Measurements from ENCODE around the gene DNAI1. TPM values are rescaled to one million over a fixed set of nuclear protein-coding genes. Genes with fewer than 3 reads are reported as not detected.

The DNAI1 gene
- total RNA-seq, 1 experiment from 2014 or later, result 1.1 TPM

DNA sequence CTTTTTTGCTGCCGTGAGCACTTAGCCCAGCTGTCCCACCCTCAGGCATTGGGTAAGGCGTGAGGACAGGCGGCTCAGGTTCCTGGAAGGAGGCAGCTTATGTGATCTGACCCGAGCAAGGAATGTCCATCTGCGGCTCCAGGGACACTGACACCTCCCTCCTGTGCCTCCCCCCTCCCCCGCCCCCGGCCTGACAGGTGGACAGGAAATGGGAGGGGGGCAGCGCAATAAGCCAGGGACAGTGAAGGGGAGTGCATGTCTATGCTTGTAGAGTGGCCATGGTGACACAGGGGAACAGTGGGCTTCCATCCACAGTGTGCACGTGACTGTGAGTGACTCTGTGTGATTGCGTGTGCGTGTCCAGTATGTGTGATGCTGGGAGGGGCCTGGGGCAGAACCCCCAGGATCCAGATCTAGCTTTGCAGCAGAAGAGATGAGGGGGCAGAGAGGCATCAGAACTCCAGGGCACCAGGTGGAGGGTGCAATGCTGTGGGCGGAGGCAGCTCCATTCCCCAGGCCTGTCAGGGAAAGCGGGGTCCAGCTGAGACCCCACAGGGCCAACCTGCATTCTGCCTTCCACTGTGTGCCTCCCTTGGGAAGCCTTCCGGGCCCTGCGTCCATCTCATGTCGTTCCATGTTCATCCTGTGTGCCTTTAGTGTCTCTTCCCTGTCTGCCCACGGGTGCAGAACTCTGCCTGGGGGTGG is 100.5 kb downstream of the DNAI1 start:
- Histone ChIP-seq H3K36me3 (ENCODE audit: control insufficient read depth in 1 of 2, insufficient read depth in 2 of 2, low read length in 2 of 2) (no peaks in the 10 kb centered on the region), H2AFZ (ENCODE audit: low read depth, low read length, poor library complexity, severe bottlenecking) (no peak overlapping the region), H3K4me3 (replicated peaks in 1 of 2; ENCODE audit: low read depth in 1 of 2, low read length in 2 of 2) (no peak overlapping the region), H3K9me3 (ENCODE audit: control insufficient read depth in 1 of 2, insufficient read depth in 1 of 2, low read depth in 1 of 2, low read length in 2 of 2) (no peaks in the 10 kb centered on the region), H3K4me2 (ENCODE audit: low read length) (no peak overlapping the region), H4K20me1 (ENCODE audit: insufficient read depth) (no peaks in the 10 kb centered on the region), H3K4me1 (ENCODE audit: control insufficient read depth in 1 of 2, insufficient read depth in 2 of 2, low read length in 2 of 2) (no peaks in the 10 kb centered on the region), H3K27me3 (ENCODE audit: insufficient read depth, low read length) (no peaks in the 10 kb centered on the region), H3K27ac (ENCODE audit: low read depth, low read length) (no peak overlapping the region), H3K9me2 (ENCODE audit: insufficient read depth) (no peaks in the 10 kb centered on the region), H3K79me2 (ENCODE audit: insufficient read depth, low read length) (no peaks in the 10 kb centered on the region), H3K9ac (ENCODE audit: low read length) (no peak overlapping the region)
- CTCF ChIA-PET, result interaction anchor here (1.2 to 1.4 kb wide), 2 partner anchors 32 to 155 kb away, joined by 3 to 4 read pairs; no protein-coding TSS in a partner anchor
- BruUV-seq (replicated peaks), result no TSS peak
- TF ChIP-seq, protein P1, sequence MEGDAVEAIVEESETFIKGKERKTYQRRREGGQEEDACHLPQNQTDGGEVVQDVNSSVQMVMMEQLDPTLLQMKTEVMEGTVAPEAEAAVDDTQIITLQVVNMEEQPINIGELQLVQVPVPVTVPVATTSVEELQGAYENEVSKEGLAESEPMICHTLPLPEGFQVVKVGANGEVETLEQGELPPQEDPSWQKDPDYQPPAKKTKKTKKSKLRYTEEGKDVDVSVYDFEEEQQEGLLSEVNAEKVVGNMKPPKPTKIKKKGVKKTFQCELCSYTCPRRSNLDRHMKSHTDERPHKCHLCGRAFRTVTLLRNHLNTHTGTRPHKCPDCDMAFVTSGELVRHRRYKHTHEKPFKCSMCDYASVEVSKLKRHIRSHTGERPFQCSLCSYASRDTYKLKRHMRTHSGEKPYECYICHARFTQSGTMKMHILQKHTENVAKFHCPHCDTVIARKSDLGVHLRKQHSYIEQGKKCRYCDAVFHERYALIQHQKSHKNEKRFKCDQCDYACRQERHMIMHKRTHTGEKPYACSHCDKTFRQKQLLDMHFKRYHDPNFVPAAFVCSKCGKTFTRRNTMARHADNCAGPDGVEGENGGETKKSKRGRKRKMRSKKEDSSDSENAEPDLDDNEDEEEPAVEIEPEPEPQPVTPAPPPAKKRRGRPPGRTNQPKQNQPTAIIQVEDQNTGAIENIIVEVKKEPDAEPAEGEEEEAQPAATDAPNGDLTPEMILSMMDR (IDR thresholded peaks at IDR 0.05 in 2 of 3, conservative IDR thresholded peaks at IDR 0.05 in 1 of 3; ENCODE audit: borderline replicate concordance in 1 of 3, insufficient read depth in 1 of 3, low read depth in 2 of 3, low read length in 2 of 3), result no peak
- no peak for TF ChIP-seq POLR2A (IDR thresholded peaks at IDR 0.05; ENCODE audit: borderline replicate concordance, extremely low read depth, insufficient read depth, insufficient read length)
- TF ChIP-seq TCF7L2 (IDR thresholded peaks at IDR 0.05; ENCODE audit: borderline replicate concordance, extremely low read depth, insufficient read depth, insufficient read length), result no peak
- TF ChIP-seq, protein P2, sequence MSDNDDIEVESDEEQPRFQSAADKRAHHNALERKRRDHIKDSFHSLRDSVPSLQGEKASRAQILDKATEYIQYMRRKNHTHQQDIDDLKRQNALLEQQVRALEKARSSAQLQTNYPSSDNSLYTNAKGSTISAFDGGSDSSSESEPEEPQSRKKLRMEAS (IDR thresholded peaks at IDR 0.05), result no peak
- no peak for TF ChIP-seq SP1 (IDR thresholded peaks at IDR 0.05; ENCODE audit: low read depth)
- no peak for TF ChIP-seq EGR1 (IDR thresholded peaks at IDR 0.05; ENCODE audit: low read depth)
- TF ChIP-seq FOSL1 (IDR thresholded peaks at IDR 0.05; ENCODE audit: low read depth), result no peak
- TF ChIP-seq ZFX (IDR thresholded peaks at IDR 0.05), result no peak
- no peak for TF ChIP-seq CEBPB (IDR thresholded peaks at IDR 0.05; ENCODE audit: low read depth)
- no peak for TF ChIP-seq JUND (IDR thresholded peaks at IDR 0.05)
- POLR2A ChIA-PET, result no interaction called here
- ATAC-seq (no peak), DNase-seq (ENCODE audit: low read depth, low spot score) (no peak)
- RAD21 ChIA-PET (ENCODE audit: low non-redundant PET in 1 of 2, low total read pairs in 2 of 2, uncharacterized antibody in 2 of 2, unreplicated experiment in 2 of 2), result no interaction called here
- intact Hi-C loops (cut with micrococcal nuclease), result no loop called here
